Stimulated activated CD4-positive, alpha-beta T cell treated with anti-CD3 and anti-CD28 coated beads, TNF-alpha, amount 100 ng/mL, for 48 hours (primary cell): Measurements from ENCODE around the gene CEP63.
"Not testable (repeated sequence)": the region's sequence is repeated elsewhere in the genome, so short reads cannot be mapped to it uniquely, and the experiment has no call there.

ENCODE experiments used
- DNase-seq, 3 donors: peaks; one replicate each; pipeline ENCODE4 v3.0.0-alpha.2; 2020; ENCODE audit warnings: low read depth in 3 of 3

CEP63 gene

DNA sequence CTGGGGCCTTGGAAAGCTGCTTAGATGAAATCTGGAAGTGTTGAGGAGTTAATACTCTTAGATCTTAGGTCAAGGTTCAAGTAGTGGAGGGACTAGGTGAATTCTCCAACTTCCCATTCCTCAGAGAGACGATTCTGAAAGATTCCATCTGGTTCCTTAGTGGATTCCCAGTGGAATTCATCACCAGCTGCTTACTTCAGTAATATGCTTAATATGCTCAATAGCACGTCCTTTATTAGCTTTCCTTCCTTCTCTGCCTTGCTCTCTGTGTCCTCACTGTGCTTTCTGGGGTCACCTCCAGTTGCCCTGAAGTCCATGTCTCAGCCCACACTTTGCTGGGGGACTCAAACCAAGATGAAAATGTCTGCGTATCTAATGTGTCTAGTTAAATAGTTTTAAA lies 31.0 kb downstream of the CEP63 start:
- DNase-seq: no peak

DNA sequence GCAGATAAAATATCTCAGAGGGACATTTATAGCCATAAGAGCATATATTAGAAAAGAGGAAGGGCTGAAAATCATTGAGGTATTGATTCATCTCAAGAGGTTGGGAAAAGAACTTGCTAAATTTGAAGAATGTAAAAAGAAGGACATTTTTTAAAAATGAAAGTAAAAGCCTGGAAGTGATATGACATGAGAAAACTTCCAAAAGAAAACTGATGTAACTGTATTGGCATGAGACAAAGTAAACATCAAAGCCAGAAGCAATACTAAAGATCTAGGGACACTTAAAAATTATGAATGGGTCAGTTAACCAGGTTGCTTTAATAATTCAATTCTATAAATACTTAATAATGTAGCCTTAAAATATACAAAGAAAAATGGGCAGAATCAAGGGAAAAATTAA lies 31.9 kb downstream of the CEP63 start:
- no peak for DNase-seq

GRCh38 chr3:134522541-134522940 lies 36.7 kb downstream of the CEP63 start:
- DNase-seq: no peak

DNA sequence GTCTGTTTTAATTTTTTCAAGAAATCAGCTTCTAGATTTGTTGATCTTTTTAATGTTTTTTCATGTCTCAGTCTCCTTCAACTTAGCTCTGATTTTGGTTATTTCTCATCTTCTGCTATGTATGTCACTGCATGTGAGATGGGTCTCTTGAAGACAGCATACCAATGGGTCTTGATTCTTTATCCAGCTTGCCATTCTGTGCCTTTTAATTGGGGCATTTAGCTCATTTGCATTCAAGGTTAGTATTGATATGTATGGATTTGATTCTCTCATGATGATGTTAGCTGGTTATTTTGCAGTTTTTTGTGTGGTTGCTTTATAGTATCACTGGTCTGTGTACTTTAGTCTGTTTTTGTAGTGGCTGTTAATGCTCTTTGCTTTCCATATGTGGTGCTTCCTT lies 39.4 kb downstream of the CEP63 start:
- no peak for DNase-seq

- DNase-seq: no peak
Measured at GRCh38 chr3:134526319-134526718, 40.5 kb downstream of the CEP63 start.

GRCh38 chr3:134527037-134527436 lies 41.2 kb downstream of the CEP63 start:
- DNase-seq: peak in 2 of 3 donors; percentile 4 to 8

- DNase-seq: no peak
Measured at GRCh38 chr3:134527538-134528186, 41.8 kb downstream of the CEP63 start.

GRCh38 chr3:134533493-134533892 lies 47.6 kb downstream of the CEP63 start:
- DNase-seq: no peak

- no peak for DNase-seq
Measured at GRCh38 chr3:134535186-134535970, 49.5 kb downstream of the CEP63 start.

DNA sequence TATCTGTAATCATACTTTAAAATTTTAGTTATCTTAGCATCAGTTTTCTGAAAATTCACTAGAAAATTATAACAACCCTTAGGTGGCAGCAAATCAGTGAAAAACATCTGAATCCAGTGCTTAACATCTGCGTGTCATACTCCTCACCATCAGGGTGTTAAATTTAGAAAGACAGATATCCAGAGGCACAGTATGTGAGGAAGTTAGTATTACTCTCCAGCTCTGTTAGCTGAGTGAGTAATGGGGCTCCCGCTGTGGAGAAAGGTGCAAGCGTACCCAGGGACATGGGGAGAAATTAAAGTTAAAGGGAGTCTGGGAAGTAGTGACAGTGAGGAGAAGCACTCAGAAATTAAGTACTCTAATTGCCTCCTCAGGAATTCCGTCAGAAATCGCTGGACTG lies 50.9 kb downstream of the CEP63 start:
- DNase-seq: no peak

- DNase-seq: no peak
Measured at GRCh38 chr3:134542287-134542958, 56.6 kb downstream of the CEP63 start.

DNA sequence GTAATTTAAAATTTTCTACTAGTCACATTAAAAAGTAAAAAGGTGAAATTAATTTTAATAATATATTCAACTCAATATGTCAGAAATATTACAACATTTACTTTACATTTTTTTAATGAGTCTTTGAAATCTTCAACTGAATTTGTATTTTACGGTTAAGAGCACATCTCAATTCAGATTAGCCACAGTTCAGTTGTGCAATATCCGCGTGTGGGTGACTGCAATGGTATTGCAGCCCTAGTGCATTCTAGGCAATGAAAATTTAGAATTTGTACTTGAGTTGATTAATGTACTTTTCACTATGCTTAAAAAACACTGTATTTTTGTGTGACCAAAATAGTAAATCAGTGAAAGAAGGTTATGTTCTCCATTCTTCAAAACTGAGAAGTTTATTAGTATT lies 57.3 kb downstream of the CEP63 start:
- no peak for DNase-seq

- DNase-seq: no peak
Measured at GRCh38 chr3:134544316-134544715, 58.5 kb downstream of the CEP63 start.

GRCh38 chr3:134544783-134545182 lies 58.9 kb downstream of the CEP63 start:
- DNase-seq: not testable (repeated sequence)

GRCh38 chr3:134545818-134546217 lies 60.0 kb downstream of the CEP63 start:
- DNase-seq: no peak

GRCh38 chr3:134552784-134553183 lies 66.9 kb downstream of the CEP63 start:
- no peak for DNase-seq

DNA sequence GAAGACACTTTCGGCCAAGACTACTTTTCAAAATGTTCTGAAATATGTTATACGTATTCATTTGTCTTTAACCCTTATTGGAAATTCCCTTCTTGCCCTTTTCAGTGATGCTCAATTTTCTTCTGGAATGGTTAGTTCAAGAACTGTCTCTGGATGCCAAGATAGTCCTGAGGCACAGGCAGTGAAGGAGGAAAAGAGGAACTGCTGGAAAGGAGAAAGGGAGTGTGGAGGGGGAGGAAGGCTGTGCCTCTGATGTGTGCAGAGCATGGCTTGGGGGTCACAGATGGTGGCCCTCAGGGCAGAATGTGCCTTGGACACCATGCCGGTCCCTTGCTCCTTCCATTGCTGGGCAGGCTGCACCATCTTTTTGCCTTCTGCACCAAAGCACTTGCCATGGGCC lies 73.7 kb downstream of the CEP63 start:
- no peak for DNase-seq

GRCh38 chr3:134562055-134562454 lies 76.2 kb downstream of the CEP63 start:
- no peak for DNase-seq

DNA sequence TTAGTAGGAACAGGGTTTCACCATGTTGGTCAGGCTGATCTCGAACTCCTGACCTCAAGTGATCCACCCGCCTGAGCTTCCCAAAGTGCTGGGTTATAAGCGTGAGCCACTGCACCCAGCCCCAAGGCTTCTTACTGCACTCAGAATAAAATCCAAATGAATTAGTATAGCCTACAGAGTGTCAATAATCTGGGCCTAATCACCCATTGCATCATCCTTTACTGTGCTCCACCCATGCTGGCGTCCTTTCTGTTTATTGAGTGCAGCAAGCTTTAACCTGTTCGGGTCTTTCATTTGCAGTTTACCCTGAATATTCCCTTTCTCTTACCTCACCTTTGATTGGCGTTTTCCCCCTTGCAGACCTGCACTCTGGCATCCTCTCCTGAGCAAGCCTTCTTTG lies 77.7 kb downstream of the CEP63 start:
- no peak for DNase-seq

- DNase-seq: no peak
Measured at GRCh38 chr3:134564991-134565390, 79.1 kb downstream of the CEP63 start.

DNA sequence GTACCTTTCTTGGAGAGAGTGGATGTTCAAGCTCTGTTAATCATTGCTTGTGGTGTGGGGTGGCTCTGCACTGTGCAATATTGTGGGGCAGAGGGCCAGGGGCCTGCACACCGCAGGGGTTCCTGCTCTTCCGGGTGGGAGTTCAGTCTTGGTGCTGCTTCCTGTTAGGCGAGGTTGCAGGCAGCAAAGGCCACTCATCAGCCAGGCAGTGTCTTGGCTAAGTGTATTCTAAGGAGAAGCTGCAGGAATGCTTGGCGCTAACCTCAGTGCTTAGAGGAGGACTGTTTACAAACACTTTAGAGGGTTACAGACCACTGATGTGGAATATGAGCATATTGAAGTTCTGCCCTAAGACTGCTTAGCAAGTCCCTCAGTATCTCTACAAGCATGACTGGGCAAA lies 81.7 kb downstream of the CEP63 start:
- DNase-seq: no peak

DNA sequence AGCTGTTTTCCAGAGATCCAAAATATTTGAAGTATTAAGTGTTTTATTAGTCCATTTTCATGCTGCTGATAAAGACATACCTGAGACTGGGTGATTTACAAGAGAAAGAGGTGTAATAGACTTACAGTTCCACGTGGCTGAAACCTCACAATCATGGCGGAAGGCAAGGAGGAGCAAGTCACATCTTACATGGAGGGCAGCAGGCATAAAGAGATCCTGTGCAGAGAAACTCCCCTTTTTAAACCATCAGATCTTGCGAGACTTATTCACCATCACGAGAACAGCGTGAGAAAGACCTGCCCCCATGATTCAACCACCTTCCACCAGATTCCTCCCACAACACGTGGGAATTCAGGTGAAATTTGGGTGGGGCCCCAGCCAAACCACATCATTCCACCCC lies 82.9 kb downstream of the CEP63 start:
- DNase-seq: no peak

DNA sequence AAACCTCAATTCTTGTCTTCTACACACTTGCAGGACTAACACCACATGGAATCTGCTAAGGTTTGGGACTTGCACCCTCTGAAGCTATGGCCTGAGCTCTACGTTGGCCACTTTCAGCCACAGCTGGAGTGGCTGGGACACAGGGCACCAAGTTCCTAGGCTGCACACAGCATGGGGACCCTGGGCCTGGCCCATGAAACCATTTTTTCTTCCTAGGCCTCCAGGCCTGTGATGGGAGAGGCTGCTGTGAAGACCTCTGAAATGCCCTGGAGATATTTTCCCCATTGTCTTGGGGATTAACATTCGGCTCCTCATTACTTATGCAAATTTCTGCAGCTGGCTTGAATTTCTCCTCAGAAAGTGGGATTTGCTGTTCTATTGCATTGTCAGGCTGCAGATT lies 84.0 kb downstream of the CEP63 start:
- not testable (repeated sequence) for DNase-seq
